Neuronal stem cell (in vitro differentiated cells): ENCODE measurements around the gene DLG2.
"Not testable (repeated sequence)": the region's sequence is repeated elsewhere in the genome, so short reads cannot be mapped to it uniquely, and the experiment has no call there.

Experiments used
- DNase-seq: peaks from one replicate; pipeline ENCODE4 v3.0.0-alpha.2; 2013; ENCODE audit warnings: low spot score
- H2AFZ ChIP-seq: one replicate; pipeline ENCODE4 v1.6.1; 2013; ENCODE audit warnings: mild to moderate bottlenecking, low read length, inconsistent platforms
- H2AK5ac ChIP-seq: 2 replicates; pipeline ENCODE4 v1.6.1; 2013; ENCODE audit warnings: low read depth, mild to moderate bottlenecking, inconsistent platforms, low read length, moderate library complexity, mixed read lengths
- H2BK120ac ChIP-seq: 2 replicates; pipeline ENCODE4 v1.6.1; 2013; ENCODE audit warnings: low read depth, mild to moderate bottlenecking, inconsistent platforms, low read length, moderate library complexity, mixed read lengths
- H2BK12ac ChIP-seq: one replicate; pipeline ENCODE4 v1.6.1; 2013; ENCODE audit warnings: low read length, inconsistent platforms
- H2BK15ac ChIP-seq: 2 replicates; pipeline ENCODE4 v1.6.1; 2013; ENCODE audit warnings: mild to moderate bottlenecking, low read length, inconsistent platforms, mixed read lengths
- H2BK5ac ChIP-seq: one replicate; pipeline ENCODE4 v1.6.1; 2013; ENCODE audit warnings: inconsistent platforms, mild to moderate bottlenecking, low read length, moderate library complexity
- H3K14ac ChIP-seq: one replicate; pipeline ENCODE4 v1.6.1; 2013; ENCODE audit warnings: low read length, inconsistent platforms
- H3K18ac ChIP-seq: 2 replicates; pipeline ENCODE4 v1.6.1; 2013; ENCODE audit warnings: low read length, inconsistent platforms
- H3K23ac ChIP-seq: 2 replicates; pipeline ENCODE4 v1.6.1; 2013; ENCODE audit warnings: low read depth, mild to moderate bottlenecking, mixed read lengths, low read length, inconsistent platforms; ENCODE audit not compliant: poor library complexity
- H3K27ac ChIP-seq: replicated peaks from 3 replicates; pipeline ENCODE4 v1.5.1; 2013; ENCODE audit warnings: low read length, inconsistent platforms
- H3K27me3 ChIP-seq, 3 experiments: 2 replicates each; pipeline ENCODE4 v1.6.1; 2013; ENCODE audit warnings: low read length in 3 of 3, mild to moderate bottlenecking in 2 of 3, inconsistent platforms in 1 of 3, low read depth in 1 of 3, mixed read lengths in 1 of 3, moderate library complexity in 1 of 3; ENCODE audit not compliant: control insufficient read depth in 3 of 3, insufficient read depth in 3 of 3
- H3K36me3 ChIP-seq, 2 donors: replicated peaks in 1 of 2; 2 replicates each; pipeline ENCODE4 v1.6.1; 2013; ENCODE audit warnings: low read length in 2 of 2; ENCODE audit not compliant: control insufficient read depth in 2 of 2, insufficient read depth in 2 of 2
- H3K4ac ChIP-seq: 2 replicates; pipeline ENCODE4 v1.6.1; 2013; ENCODE audit warnings: inconsistent platforms, mild to moderate bottlenecking, low read length, moderate library complexity
- H3K4me1 ChIP-seq, 2 donors: 1 replicate in 1 of 2; 2 replicates in 1 of 2; pipeline ENCODE4 v1.6.1; 2013; ENCODE audit warnings: low read length in 2 of 2, low read depth in 1 of 2; ENCODE audit not compliant: control insufficient read depth in 2 of 2, insufficient read depth in 1 of 2
- H3K4me2 ChIP-seq: one replicate; pipeline ENCODE4 v1.6.1; 2013; ENCODE audit warnings: mild to moderate bottlenecking, low read length, inconsistent platforms; ENCODE audit not compliant: insufficient read depth, poor library complexity, severe bottlenecking
- H3K4me3 ChIP-seq, 2 donors: 2 replicates each; pipeline ENCODE4 v1.5.1; 2013; ENCODE audit warnings: low read length in 2 of 2, mild to moderate bottlenecking in 2 of 2, inconsistent platforms in 1 of 2, moderate library complexity in 1 of 2
- H3K79me1 ChIP-seq: one replicate; pipeline ENCODE4 v1.6.1; 2013; ENCODE audit warnings: low read depth, mild to moderate bottlenecking, inconsistent platforms, low read length, moderate library complexity
- H3K9ac ChIP-seq: one replicate; pipeline ENCODE4 v1.6.1; 2013; ENCODE audit warnings: mild to moderate bottlenecking, low read depth, low read length, inconsistent platforms; ENCODE audit not compliant: poor library complexity
- H3K9me3 ChIP-seq, 2 donors: replicated peaks in 1 of 2; 2 replicates each; pipeline versions ENCODE3 to v1.6.1; 2013; ENCODE audit warnings: low read length in 2 of 2, mild to moderate bottlenecking in 2 of 2, inconsistent platforms in 1 of 2, low read depth in 1 of 2, mixed read lengths in 1 of 2, moderate library complexity in 1 of 2; ENCODE audit not compliant: control insufficient read depth in 2 of 2, insufficient read depth in 1 of 2
- H4K8ac ChIP-seq: one replicate; pipeline ENCODE4 v1.6.1; 2013; ENCODE audit warnings: low read depth, mild to moderate bottlenecking, inconsistent platforms, low read length, moderate library complexity
- H4K91ac ChIP-seq: one replicate; pipeline ENCODE4 v1.6.1; 2013; ENCODE audit warnings: low read length, low read depth, mild to moderate bottlenecking, inconsistent platforms; ENCODE audit not compliant: poor library complexity
- WGBS, 2 donors: extraction: QIAGEN DNeasy Blood & Tissue Kit; methylation state at CpG; one replicate each; pipeline ENCODE4 v1.1.7; 2013; ENCODE audit warnings: missing lambda C conversion rate in 2 of 2, mixed read lengths in 1 of 2; ENCODE audit not compliant: insufficient read length in 2 of 2, insufficient replicate concordance in 1 of 2; ENCODE audit errors: extremely low coverage in 2 of 2; 5-methylcytosine and 5-hydroxymethylcytosine counted together

The DLG2 gene

DNA sequence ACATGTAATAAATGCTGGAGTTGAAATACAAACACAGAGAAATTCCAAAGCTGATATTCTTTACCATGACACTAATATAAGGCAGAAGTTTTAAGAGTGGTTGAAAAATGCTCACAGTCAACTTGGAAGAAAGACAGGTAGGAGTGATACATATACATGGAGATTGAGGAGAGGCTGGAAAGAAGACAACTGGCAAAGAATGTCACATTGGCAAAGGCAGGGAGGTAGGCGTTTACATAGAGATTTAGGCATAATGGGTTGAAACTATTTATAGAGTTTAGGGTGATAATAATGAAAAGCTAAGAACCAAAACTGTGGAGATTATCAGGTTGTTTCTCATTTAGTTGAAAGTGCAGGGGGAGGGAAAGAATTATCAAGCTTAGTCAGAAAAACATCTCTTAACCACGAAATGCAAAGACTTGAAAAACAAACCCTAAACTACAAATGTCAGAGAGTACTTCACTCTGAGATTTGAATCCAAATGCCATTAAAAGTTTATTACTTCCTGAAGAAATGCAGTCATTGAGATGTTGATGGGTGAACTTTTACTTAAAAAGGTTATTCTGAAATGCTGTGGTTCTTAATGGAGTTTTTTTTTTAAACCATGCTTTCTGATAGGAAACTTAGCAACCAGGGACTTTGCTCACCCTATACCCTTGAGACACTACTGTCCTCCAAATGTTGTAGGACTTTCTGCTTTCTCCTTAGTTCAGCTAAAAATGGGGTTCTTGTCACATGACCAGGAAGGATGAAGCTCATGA, 2202.6 kb downstream of the DLG2 start:
- Histone ChIP-seq H3K4me1 (peaks cover under 1 to 2% of the 10 kb centered on the region in 2 donors), H2AFZ (no peak overlapping the region), H3K36me3 (no peaks in the 10 kb centered on the region), H3K4me2 (no peak overlapping the region), H2BK12ac (no peak overlapping the region), H4K91ac (no peak overlapping the region), H3K79me1 (no peaks in the 10 kb centered on the region), H2BK15ac (no peak overlapping the region), H4K8ac (no peak overlapping the region), H3K18ac (no peak overlapping the region), H3K4ac (no peak overlapping the region), H3K23ac (no peak overlapping the region), H3K4me3 (no peak overlapping the region), H3K27me3 (no peaks in the 10 kb centered on the region), H3K9ac (no peak overlapping the region), H3K9me3 (no peaks in the 10 kb centered on the region), H2AK5ac (no peak overlapping the region), H2BK5ac (no peak overlapping the region), H3K27ac (no peak overlapping the region), H3K14ac (no peak overlapping the region), H2BK120ac (no peak overlapping the region)
- no CpG with 5 or more reads among the region's 2 CpGs for WGBS, 2 donors
- DNase-seq = no peak

DNA sequence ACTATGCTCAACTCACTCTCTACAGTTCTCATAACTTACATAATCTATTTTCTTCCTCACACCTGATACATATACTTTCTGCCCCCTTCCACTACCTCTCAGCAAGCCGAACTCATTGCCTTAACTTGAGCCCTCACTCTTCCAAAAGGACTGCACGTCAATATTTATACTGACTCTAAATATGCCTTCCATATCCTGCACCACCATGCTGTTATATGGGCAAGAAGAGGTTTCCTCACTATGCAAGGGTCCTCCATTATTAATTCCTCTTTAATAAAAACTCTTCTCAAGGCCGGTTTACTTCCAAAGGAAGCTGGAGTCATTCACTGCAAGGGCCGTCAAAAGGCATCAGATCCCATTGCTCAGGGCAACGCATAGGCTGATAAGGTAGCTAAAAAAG, 2204.5 kb downstream of the DLG2 start:
- H4K91ac ChIP-seq, H3K4me1 ChIP-seq, H2AFZ ChIP-seq, H2BK120ac ChIP-seq, H3K4me3 ChIP-seq, H2BK5ac ChIP-seq, H2BK15ac ChIP-seq, H3K27ac ChIP-seq, H3K14ac ChIP-seq, H3K9ac ChIP-seq, DNase-seq, H2AK5ac ChIP-seq, H3K4ac ChIP-seq, H3K27me3 ChIP-seq, H3K9me3 ChIP-seq, H4K8ac ChIP-seq, H3K18ac ChIP-seq, H3K23ac ChIP-seq, H2BK12ac ChIP-seq, H3K79me1 ChIP-seq, H3K36me3 ChIP-seq, H3K4me2 ChIP-seq: not testable (repeated sequence)
- WGBS, 2 donors = no CpG with 5 or more reads among the region's 5 CpGs

DNA sequence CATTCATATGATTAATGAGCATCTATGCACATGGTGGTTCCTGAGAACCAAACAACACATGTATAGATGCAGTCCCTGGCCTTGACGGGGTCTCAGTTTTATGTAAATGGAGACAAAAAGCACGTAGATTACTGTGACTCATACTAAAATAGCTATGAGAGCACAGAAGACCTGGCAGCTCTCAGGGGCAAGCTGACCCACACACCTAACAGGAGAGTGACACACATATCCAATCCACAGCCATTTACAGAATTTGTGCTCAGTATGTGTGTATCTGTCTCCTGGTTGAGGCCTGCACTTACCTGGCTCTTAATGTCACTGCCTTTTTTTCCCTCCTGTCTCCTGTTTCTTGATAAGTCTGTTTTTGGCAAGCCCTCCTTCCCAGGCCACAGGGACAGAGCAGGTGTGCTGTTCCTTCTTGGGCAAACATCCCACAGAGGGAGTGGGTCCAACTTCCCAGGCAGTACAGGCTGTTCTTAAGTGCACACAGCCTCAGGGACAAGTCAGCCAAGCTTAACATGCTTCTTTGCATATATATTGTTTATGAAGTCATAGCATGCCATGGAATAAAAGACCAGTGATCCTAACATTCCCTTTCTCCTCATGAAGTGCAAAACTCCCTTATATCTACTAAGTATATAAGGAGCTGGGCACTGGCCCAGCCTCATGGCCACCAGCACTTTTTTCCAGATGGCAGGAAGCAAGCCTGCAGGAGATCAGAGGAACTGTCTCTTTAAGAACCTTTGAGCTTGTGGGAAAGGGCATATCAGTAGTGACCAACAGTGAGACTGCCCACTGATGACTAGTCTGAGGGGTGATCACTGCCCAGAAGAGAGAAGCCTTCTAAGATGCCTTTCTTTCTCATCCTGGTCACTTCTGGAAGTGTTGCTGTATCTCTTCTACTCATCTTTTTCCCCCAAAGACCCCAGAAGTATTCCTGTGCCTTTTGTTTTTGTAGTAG, 2216.3 kb downstream of the DLG2 start:
- Histone ChIP-seq H3K79me1 (no peaks in the 10 kb centered on the region), H3K9me3 (no peaks in the 10 kb centered on the region), H4K91ac (no peak overlapping the region), H3K14ac (no peak overlapping the region), H3K36me3 (no peaks in the 10 kb centered on the region), H3K4me1 (no peaks in the 10 kb centered on the region), H3K27ac (no peak overlapping the region), H2BK5ac (no peak overlapping the region), H2BK12ac (no peak overlapping the region), H3K9ac (no peak overlapping the region), H3K27me3 (peaks cover 0 to 2% (median 0%) of the 10 kb centered on the region in 3 experiments), H3K4me3 (no peak overlapping the region), H3K18ac (no peak overlapping the region), H2AFZ (no peak overlapping the region), H2BK15ac (no peak overlapping the region), H4K8ac (no peak overlapping the region), H3K23ac (no peak overlapping the region), H3K4me2 (no peak overlapping the region), H2BK120ac (no peak overlapping the region), H3K4ac (no peak overlapping the region), H2AK5ac (no peak overlapping the region)
- no peak for DNase-seq
- WGBS, 2 donors = no CpG with 5 or more reads among the region's 2 CpGs

DNA sequence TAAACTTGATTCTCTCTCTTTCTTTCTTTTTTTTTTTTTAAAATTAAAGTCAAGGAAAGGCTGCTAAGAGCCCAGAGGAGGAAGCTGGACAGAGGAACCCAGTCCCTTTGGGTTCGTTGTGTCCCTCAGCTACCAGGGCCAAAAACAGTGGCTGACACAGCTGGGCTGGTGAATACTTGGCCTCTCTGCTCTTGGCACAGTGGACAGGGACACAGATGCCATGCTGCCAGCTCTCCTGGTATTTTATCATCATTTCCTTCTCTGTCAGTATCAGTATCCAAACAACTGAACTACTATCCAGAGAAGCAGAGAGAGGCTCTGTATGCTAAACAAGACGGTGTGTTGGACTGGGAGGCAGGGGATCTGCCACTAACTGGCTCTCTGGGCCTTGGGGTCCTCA, 2217.3 kb downstream of the DLG2 start:
- Histone ChIP-seq H2BK120ac (no peak overlapping the region), H4K8ac (no peak overlapping the region), H3K4me1 (no peaks in the 10 kb centered on the region), H3K4me2 (no peak overlapping the region), H2BK12ac (no peak overlapping the region), H3K18ac (no peak overlapping the region), H2BK15ac (no peak overlapping the region), H3K27me3 (peaks cover 0 to 2% (median 0%) of the 10 kb centered on the region in 3 experiments), H2AFZ (no peak overlapping the region), H2AK5ac (no peak overlapping the region), H3K27ac (no peak overlapping the region), H3K23ac (no peak overlapping the region), H3K9me3 (no peaks in the 10 kb centered on the region), H3K79me1 (no peaks in the 10 kb centered on the region), H4K91ac (no peak overlapping the region), H3K4me3 (no peak overlapping the region), H3K9ac (no peak overlapping the region), H3K14ac (no peak overlapping the region), H2BK5ac (no peak overlapping the region), H3K36me3 (no peaks in the 10 kb centered on the region), H3K4ac (no peak overlapping the region)
- DNase-seq = no peak
- no CpG with 5 or more reads among the region's 2 CpGs for WGBS, 2 donors
